Liver (tissue), 9 donors: ENCODE data around the gene RPL5. TPM values are rescaled to one million over a fixed set of nuclear protein-coding genes. Genes with fewer than 3 reads are reported as not detected.

Experiments
- DNase-seq: peaks from one replicate; pipeline ENCODE4 v3.0.0-alpha.2; 2017; ENCODE audit warnings: low spot score
- H3K27ac ChIP-seq, 2 donors: one replicate each; pipeline ENCODE4 v1.7.0; 2013; ENCODE audit warnings: inconsistent platforms in 2 of 2, low read length in 2 of 2, control low read depth in 1 of 2, low read depth in 1 of 2, mild to moderate bottlenecking in 1 of 2
- H3K27me3 ChIP-seq, 4 donors: one replicate each; pipeline versions ENCODE4 v1.6.1 to v1.7.0; 2013; ENCODE audit warnings: low read length in 3 of 4, inconsistent platforms in 1 of 4, mild to moderate bottlenecking in 1 of 4, moderate library complexity in 1 of 4; ENCODE audit not compliant: control insufficient read depth in 4 of 4, insufficient read depth in 4 of 4
- H3K36me3 ChIP-seq, 4 donors: one replicate each; pipeline versions ENCODE4 v1.6.1 to v1.7.0; 2013; ENCODE audit warnings: low read length in 3 of 4, mild to moderate bottlenecking in 3 of 4, low read depth in 1 of 4, moderate library complexity in 1 of 4; ENCODE audit not compliant: control insufficient read depth in 4 of 4, insufficient read depth in 3 of 4
- H3K4me1 ChIP-seq, 4 donors: one replicate each; pipeline versions ENCODE4 v1.6.1 to v1.7.0; 2013; ENCODE audit warnings: low read length in 3 of 4, mild to moderate bottlenecking in 3 of 4, moderate library complexity in 1 of 4; ENCODE audit not compliant: control insufficient read depth in 4 of 4, insufficient read depth in 4 of 4
- H3K4me3 ChIP-seq, 3 donors: one replicate each; pipeline versions ENCODE4 v1.6.1 to v1.7.0; 2013; ENCODE audit warnings: low read length in 3 of 3, control low read depth in 1 of 3, low read depth in 1 of 3, mild to moderate bottlenecking in 1 of 3
- H3K9ac ChIP-seq, 2 donors: one replicate each; pipeline ENCODE4 v1.7.0; 2013; ENCODE audit warnings: low read length in 2 of 2, mild to moderate bottlenecking in 2 of 2, moderate library complexity in 2 of 2, control low read depth in 1 of 2, low read depth in 1 of 2
- H3K9me3 ChIP-seq, 4 donors: one replicate each; pipeline versions ENCODE4 v1.6.1 to v1.7.0; 2013; ENCODE audit warnings: low read length in 3 of 4; ENCODE audit not compliant: control insufficient read depth in 4 of 4
- ATF3 ChIP-seq: IDR thresholded peaks from 2 replicates; pipeline ENCODE4 v1.6.1; 2016; ENCODE audit warnings: antibody characterized with exemption
- CTCF ChIP-seq: fragments of 150-350 bp; IDR thresholded peaks from 2 replicates; pipeline ENCODE4 v1.5.1; 2017; ENCODE audit warnings: improper control_type of control experiment, low read depth, low read length; ENCODE audit not compliant: missing input control
- EGR1 ChIP-seq, 2 donors: IDR thresholded peaks; 2 replicates each; pipeline ENCODE4 v1.6.1; 2016 to 2018; ENCODE audit warnings: antibody characterized with exemption in 2 of 2, low read depth in 2 of 2
- FOXA1 ChIP-seq: IDR thresholded peaks from 2 replicates; pipeline ENCODE4 v1.6.1; 2016; ENCODE audit warnings: antibody characterized with exemption
- FOXA2 ChIP-seq: IDR thresholded peaks from 2 replicates; pipeline ENCODE4 v1.6.1; 2016; ENCODE audit warnings: antibody characterized with exemption
- GABPA ChIP-seq, 2 donors: IDR thresholded peaks in 1 of 2; conservative IDR thresholded peaks in 1 of 2; 2 replicates each; pipeline ENCODE4 v1.6.1; 2016; ENCODE audit warnings: antibody characterized with exemption in 2 of 2, mild to moderate bottlenecking in 1 of 2, moderate library complexity in 1 of 2
- HNF4A ChIP-seq, 2 donors: conservative IDR thresholded peaks; 2 replicates each; pipeline ENCODE4 v1.6.1; 2016; ENCODE audit warnings: antibody characterized with exemption in 2 of 2, mild to moderate bottlenecking in 2 of 2
- HNF4G ChIP-seq: IDR thresholded peaks from 2 replicates; pipeline ENCODE4 v1.6.1; 2016; ENCODE audit warnings: antibody characterized with exemption
- JUND ChIP-seq, 2 donors: IDR thresholded peaks; 2 replicates each; pipeline ENCODE4 v1.6.1; 2016; ENCODE audit warnings: antibody characterized with exemption in 2 of 2
- MAX ChIP-seq: IDR thresholded peaks from 2 replicates; pipeline ENCODE4 v1.6.1; 2016; ENCODE audit warnings: antibody characterized with exemption
- NR2F2 ChIP-seq: IDR thresholded peaks from 2 replicates; pipeline ENCODE4 v1.6.1; 2016; ENCODE audit warnings: antibody characterized with exemption
- RAD21 ChIP-seq, 2 donors: IDR thresholded peaks; 2 replicates each; pipeline ENCODE4 v1.6.1; 2016; ENCODE audit warnings: antibody characterized with exemption in 2 of 2, mild to moderate bottlenecking in 2 of 2
- REST ChIP-seq: IDR thresholded peaks from 2 replicates; pipeline ENCODE4 v1.6.1; 2016; ENCODE audit warnings: antibody characterized with exemption, mild to moderate bottlenecking
- RXRA ChIP-seq, 2 donors: IDR thresholded peaks; 2 replicates each; pipeline ENCODE4 v1.6.1; 2017 to 2018; ENCODE audit warnings: antibody characterized with exemption in 2 of 2, mild to moderate bottlenecking in 1 of 2
- SP1 ChIP-seq: IDR thresholded peaks from 2 replicates; pipeline ENCODE4 v1.6.1; 2018; ENCODE audit warnings: antibody characterized with exemption, mild to moderate bottlenecking
- TAF1 ChIP-seq: conservative IDR thresholded peaks from 2 replicates; pipeline ENCODE4 v1.6.1; 2016; ENCODE audit warnings: antibody characterized with exemption, mild to moderate bottlenecking
- YY1 ChIP-seq: IDR thresholded peaks from 2 replicates; pipeline ENCODE4 v1.6.1; 2016; ENCODE audit warnings: antibody characterized with exemption, mild to moderate bottlenecking
- ZBTB33 ChIP-seq: IDR thresholded peaks from 2 replicates; pipeline ENCODE4 v1.6.1; 2016; ENCODE audit warnings: antibody characterized with exemption
- WGBS: extraction: QIAGEN DNeasy Blood & Tissue Kit; methylation state at CpG from one replicate; pipeline ENCODE4 v1.1.7; 2013; 5-methylcytosine and 5-hydroxymethylcytosine counted together
- polyA plus RNA-seq, 2 donors: library from polyadenylated mRNA; stranded (reverse) in 1 of 2; unstranded in 1 of 2; fragments of 200-250 nt in 1 of 2; fragments of >200 nt in 1 of 2; fragmentation: Nextera tagmentation in 1 of 2; extraction: Ambion mirVana in 1 of 2; gene quantifications; one replicate each; pipeline versions ENCODE4 v1.2.1 to v1.2.3, GENCODE V29; 2013 to 2015
- total RNA-seq, 2 donors: library from RNA; depleted of rRNA; stranded (reverse); fragments of >200 nt; gene quantifications; one replicate each; pipeline ENCODE4 v1.2.3, GENCODE V29; 2014
- donor health status: healthy.
- donor health status: healthy.
- donor health status: healthy.
- donor health status: healthy.
- donor health status: healthy.

Gene RPL5
- total and polyA plus RNA-seq, 4 donors, result 336 to 765 (median 401) TPM

- Histone ChIP-seq H3K9ac (no peak overlapping the region), H3K9me3 (no peaks in the 10 kb centered on the region), H3K4me1 (no peaks in the 10 kb centered on the region), H3K27ac (no peak overlapping the region), H3K4me3 (no peak overlapping the region), H3K36me3 (no peaks in the 10 kb centered on the region), H3K27me3 (no peaks in the 10 kb centered on the region)
- whole genome bisulfite sequencing, result 95% methylated on average over 4 of the region's 4 CpGs
- TF ChIP-seq JUND (IDR thresholded peaks at IDR 0.05) (no peak), EGR1 (IDR thresholded peaks at IDR 0.05; ENCODE audit: low read depth in 2 of 2) (no peak), TAF1 (no peak), GABPA (IDR thresholded peaks at IDR 0.05 in 1 of 2, conservative IDR thresholded peaks at IDR 0.05 in 1 of 2) (no peak), ATF3 (no peak), REST (no peak), ZBTB33 (no peak), HNF4A (conservative IDR thresholded peaks at IDR 0.05) (no peak), NR2F2 (no peak)
- DNase-seq, result no peak
These were observed 36.7 kb upstream of the RPL5 start for GRCh38 chr1:92795166-92795565.

- Histone ChIP-seq H3K9me3 (no peaks in the 10 kb centered on the region), H3K36me3 (no peaks in the 10 kb centered on the region), H3K4me3 (no peak overlapping the region), H3K9ac (no peak overlapping the region), H3K27ac (no peak overlapping the region), H3K4me1 (no peaks in the 10 kb centered on the region), H3K27me3 (no peaks in the 10 kb centered on the region)
- TF ChIP-seq HNF4G, result no peak
- no peak for TF ChIP-seq RAD21 (IDR thresholded peaks at IDR 0.05)
- no peak for TF ChIP-seq SP1
- TF ChIP-seq MAX, result no peak
- TF ChIP-seq EGR1 (IDR thresholded peaks at IDR 0.05; ENCODE audit: low read depth in 2 of 2), result no peak
- TF ChIP-seq TAF1, result no peak
- TF ChIP-seq HNF4A (conservative IDR thresholded peaks at IDR 0.05), result no peak
- TF ChIP-seq FOXA1, result no peak
- no peak for TF ChIP-seq ATF3
- no peak for TF ChIP-seq REST
- no peak for TF ChIP-seq JUND (IDR thresholded peaks at IDR 0.05)
- no peak for TF ChIP-seq RXRA (IDR thresholded peaks at IDR 0.05)
- TF ChIP-seq GABPA (IDR thresholded peaks at IDR 0.05 in 1 of 2, conservative IDR thresholded peaks at IDR 0.05 in 1 of 2), result no peak
- no peak for TF ChIP-seq FOXA2
- TF ChIP-seq NR2F2, result no peak
- TF ChIP-seq ZBTB33, result no peak
- TF ChIP-seq YY1, result no peak
- TF ChIP-seq CTCF, result no peak
- no peak for DNase-seq
These were observed 34.5 kb upstream of the RPL5 start for GRCh38 chr1:92797297-92797696.
